HepG2 (cell line): Measurements from ENCODE around the gene NUCB1. TPM values are rescaled to one million over a fixed set of nuclear protein-coding genes. Genes with fewer than 3 reads are reported as not detected.

Source experiments
- BATF2 ChIP-seq: sonication (generic); formaldehyde crosslinking; IDR thresholded peaks from 2 replicates; pipeline ENCODE4 v1.8.0; 2022; ENCODE audit warnings: mild to moderate bottlenecking, missing genetic modification reagents, moderate library complexity
- CTCF ChIP-seq: sonication (generic); formaldehyde crosslinking; IDR thresholded peaks from 2 replicates; pipeline ENCODE4 v1.5.0; 2020; ENCODE audit warnings: mild to moderate bottlenecking, missing genetic modification reagents, moderate library complexity
- FIP1L1 ChIP-seq: fragments of 200-400 bp; formaldehyde crosslinking; IDR thresholded peaks from 2 replicates; pipeline ENCODE4 v1.6.1; 2018; ENCODE audit warnings: low read depth, mild to moderate bottlenecking, low read length, moderate library complexity, borderline replicate concordance; ENCODE audit not compliant: insufficient read depth
- HOXA3 ChIP-seq: sonication (generic); formaldehyde crosslinking; IDR thresholded peaks from 2 replicates; pipeline ENCODE4 v1.5.0; 2020; ENCODE audit warnings: missing genetic modification reagents
- PRDM4 ChIP-seq: sonication (generic); formaldehyde crosslinking; IDR thresholded peaks from 2 replicates; pipeline ENCODE4 v1.9.0; 2021; ENCODE audit warnings: missing genetic modification reagents, borderline replicate concordance
- RAD21 ChIP-seq: fragments of 450-650 bp; formaldehyde crosslinking; IDR thresholded peaks from 2 replicates; pipeline ENCODE4 v1.5.0; 2020; ENCODE audit warnings: mild to moderate bottlenecking
- REPIN1 ChIP-seq: sonication (generic); formaldehyde crosslinking; IDR thresholded peaks from 2 replicates; pipeline ENCODE4 v1.8.0; 2022; ENCODE audit warnings: missing genetic modification reagents, low read depth, mild to moderate bottlenecking, borderline replicate concordance
- SIX1 ChIP-seq: sonication (generic); formaldehyde crosslinking; IDR thresholded peaks from 2 replicates; pipeline ENCODE4 v1.4.0; 2020; ENCODE audit warnings: missing genetic modification reagents, borderline replicate concordance
- SNAPC2 ChIP-seq: sonication (generic); formaldehyde crosslinking; IDR thresholded peaks from 2 replicates; pipeline ENCODE4 v1.8.1; 2022; ENCODE audit warnings: mild to moderate bottlenecking, missing genetic modification reagents
- STAG1 ChIP-seq: sonication (generic); formaldehyde crosslinking; IDR thresholded peaks from 2 replicates; pipeline ENCODE4 v1.4.0; 2020; ENCODE audit warnings: missing genetic modification reagents
- UBTF ChIP-seq: sonication (generic); formaldehyde crosslinking; IDR thresholded peaks from 2 replicates; pipeline ENCODE4 v1.4.0; 2020; ENCODE audit warnings: mild to moderate bottlenecking, missing genetic modification reagents
- XRCC5 ChIP-seq: fragments of 200-400 bp; formaldehyde crosslinking; optimal IDR thresholded peaks from 2 replicates; pipeline ENCODE3; 2017; ENCODE audit warnings: mild to moderate bottlenecking, low read length
- YEATS4 ChIP-seq: sonication (generic); formaldehyde crosslinking; IDR thresholded peaks from 2 replicates; pipeline ENCODE4 v1.4.0; 2020; ENCODE audit warnings: missing genetic modification reagents, borderline replicate concordance
- ZBTB38 ChIP-seq: sonication (generic); formaldehyde crosslinking; IDR thresholded peaks from 2 replicates; pipeline ENCODE4 v1.5.1; 2020; ENCODE audit warnings: mild to moderate bottlenecking, missing genetic modification reagents
- ZNF574 ChIP-seq: sonication (generic); formaldehyde crosslinking; IDR thresholded peaks from 2 replicates; pipeline ENCODE4 v1.4.0; 2020; ENCODE audit warnings: missing genetic modification reagents
- ZNF770 ChIP-seq: sonication (generic); formaldehyde crosslinking; IDR thresholded peaks from 2 replicates; pipeline ENCODE4 v1.5.0; 2020; ENCODE audit warnings: mild to moderate bottlenecking, missing genetic modification reagents
- ZNF776 ChIP-seq: sonication (generic); formaldehyde crosslinking; IDR thresholded peaks from 2 replicates; pipeline ENCODE4 v1.4.0; 2020; ENCODE audit warnings: mild to moderate bottlenecking, missing genetic modification reagents
- polyA plus RNA-seq, 8 experiments: library from polyadenylated mRNA; depleted of rRNA in 3 of 8; stranded (reverse) in 7 of 8; unstranded in 1 of 8; fragments of >200 nt; fragmentation: Illumina TruSeq in 4 of 8; extraction: Trizol in 4 of 8; gene quantifications; 2 replicates each; pipeline versions ENCODE4 v1.2.1 to v1.2.3, GENCODE V29; 2011 to 2016; ENCODE audit warnings: low read depth in 4 of 8, missing spikeins in 1 of 8, mixed read lengths in 1 of 8; ENCODE audit not compliant: insufficient read depth in 1 of 8
- total RNA-seq, 5 experiments: library from RNA; depleted of rRNA; stranded (reverse); fragments of >200 nt; fragmentation: Illumina TruSeq; extraction: Trizol; gene quantifications; 2 replicates each; pipeline ENCODE4 v1.2.3, GENCODE V29; 2016; ENCODE audit warnings: low read depth in 1 of 5

NUCB1 gene
- total and polyA plus RNA-seq, 2 of the 13 experiments (the other 11 are each of a cell fraction or from before 2014, with no cell fraction given) = 82.3 to 106 TPM

- TF ChIP-seq YEATS4 (CRISPR knock-in tag) = no peak
- TF ChIP-seq ZBTB38 (CRISPR knock-in tag) = peak; percentile 83
- TF ChIP-seq ZNF574 (CRISPR knock-in tag) = peak; percentile 45; the same call in 1 of the 2 replicates
- peak; percentile 95 for TF ChIP-seq CTCF
- TF ChIP-seq PRDM4 (CRISPR knock-in tag) = no peak
- 0 out of 2 replicates have a peak, but pooled peaks have one; percentile 15 for TF ChIP-seq ZNF770 (CRISPR knock-in tag)
- 0 out of 2 replicates have a peak, but pooled peaks have one; percentile 35 for TF ChIP-seq UBTF (CRISPR knock-in tag)
- TF ChIP-seq SIX1 (CRISPR knock-in tag) = no peak
- peak; percentile 40; the same call in 1 of the 2 replicates for TF ChIP-seq REPIN1
- TF ChIP-seq HOXA3 (CRISPR knock-in tag) = 0 out of 2 replicates have a peak, but pooled peaks have one; percentile 33
- TF ChIP-seq RAD21 (CRISPR knock-in tag) = peak; percentile 90
- TF ChIP-seq BATF2 (CRISPR knock-in tag) = no peak
- no peak for TF ChIP-seq FIP1L1
- TF ChIP-seq ZNF776 (CRISPR knock-in tag) = no peak
- TF ChIP-seq XRCC5 = peak; percentile 68
- peak; percentile 93 for TF ChIP-seq STAG1 (CRISPR knock-in tag)
- 0 out of 2 replicates have a peak, but pooled peaks have one; percentile 53 for TF ChIP-seq SNAPC2 (CRISPR knock-in tag)
These were observed 70.8 kb downstream of the NUCB1 start (continued) for GRCh38 chr19:48970923-48971395.
